GM12891 (cell line): ENCODE results near the gene TBC1D22A.

Experiments
- PAX5 ChIP-seq: IDR thresholded peaks from 2 replicates; pipeline ENCODE4 v1.6.1; 2011; ENCODE audit warnings: low read length, moderate library complexity, mild to moderate bottlenecking; ENCODE audit not compliant: insufficient read depth, severe bottlenecking
- POLR2A ChIP-seq: IDR thresholded peaks from 2 replicates; pipeline ENCODE4 v1.6.1; 2011; ENCODE audit warnings: low read depth, low read length, control low read depth
- POLR2AphosphoS5 ChIP-seq: IDR thresholded peaks from 2 replicates; pipeline ENCODE4 v1.6.1; 2011; ENCODE audit warnings: low read depth, low read length, control low read depth
- SPI1 ChIP-seq: IDR thresholded peaks from 2 replicates; pipeline ENCODE4 v1.6.1; 2011; ENCODE audit warnings: low read depth, low read length, control low read depth
- TAF1 ChIP-seq: IDR thresholded peaks from 2 replicates; pipeline ENCODE4 v1.6.1; 2011; ENCODE audit warnings: low read depth, low read length, control low read depth

DNA sequence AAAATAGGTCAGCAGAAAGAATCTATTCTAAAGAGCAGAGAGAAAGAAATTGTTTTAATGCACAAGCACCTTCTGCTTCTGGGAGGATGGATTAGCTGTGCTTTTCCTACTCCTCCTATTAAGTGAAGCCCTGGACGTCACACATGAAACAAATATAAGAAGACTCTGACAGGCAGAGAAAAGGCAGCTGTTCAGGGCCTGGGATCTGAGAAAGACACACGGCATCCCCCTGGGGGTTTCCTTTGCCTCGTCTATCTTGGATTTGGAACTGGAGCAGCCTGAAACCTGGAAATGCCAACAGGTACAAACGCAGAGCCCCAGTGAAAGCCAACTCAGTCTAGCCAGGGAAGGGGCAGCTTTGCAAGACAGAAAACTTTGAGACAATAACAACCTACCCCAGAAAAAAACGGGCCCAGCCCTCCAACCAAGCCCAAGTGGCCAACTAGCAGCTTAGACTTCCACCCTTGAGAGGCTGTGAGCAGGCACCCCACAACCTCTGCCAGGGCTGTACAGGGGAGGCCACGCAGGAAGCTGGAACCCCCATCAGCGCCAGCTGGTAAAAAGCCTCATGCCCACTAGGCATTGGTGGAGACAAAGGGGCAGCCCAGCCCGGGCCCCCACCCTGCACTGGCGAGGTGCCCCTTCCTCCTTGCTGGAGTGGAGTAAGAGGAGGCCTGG lies 31.7 kb upstream of the TBC1D22A start:
- TF ChIP-seq POLR2A, result no peak
- no peak for TF ChIP-seq TAF1
- no peak for TF ChIP-seq POLR2AphosphoS5
- no peak for TF ChIP-seq SPI1
- no peak for TF ChIP-seq PAX5
